GM23248 (cell line): ENCODE measurements around the gene STK38.

ENCODE experiments used
- EZH2 ChIP-seq: fragments of 200-600 bp; sonication (generic); IDR thresholded peaks from 2 replicates; pipeline ENCODE4 v1.6.1; 2018; ENCODE audit warnings: antibody characterized with exemption, mild to moderate bottlenecking; ENCODE audit not compliant: insufficient read depth, poor library complexity, severe bottlenecking
- EZH2phosphoT487 ChIP-seq: fragments of 200-600 bp; sonication (generic); IDR thresholded peaks from 2 replicates; pipeline ENCODE4 v1.6.1; 2018; ENCODE audit warnings: antibody characterized with exemption, moderate library complexity, mild to moderate bottlenecking, low read depth; ENCODE audit not compliant: insufficient read depth

GRCh38 chr6:36526066-36526465, 21.2 kb downstream of the STK38 start:
- TF ChIP-seq EZH2phosphoT487 (no peak), EZH2 (no peak)
